ENCODE results near the gene DCST2.
"Not testable (repeated sequence)": the region's sequence is repeated elsewhere in the genome, so short reads cannot be mapped to it uniquely, and the experiment has no call there.

DCST2 gene

DNA sequence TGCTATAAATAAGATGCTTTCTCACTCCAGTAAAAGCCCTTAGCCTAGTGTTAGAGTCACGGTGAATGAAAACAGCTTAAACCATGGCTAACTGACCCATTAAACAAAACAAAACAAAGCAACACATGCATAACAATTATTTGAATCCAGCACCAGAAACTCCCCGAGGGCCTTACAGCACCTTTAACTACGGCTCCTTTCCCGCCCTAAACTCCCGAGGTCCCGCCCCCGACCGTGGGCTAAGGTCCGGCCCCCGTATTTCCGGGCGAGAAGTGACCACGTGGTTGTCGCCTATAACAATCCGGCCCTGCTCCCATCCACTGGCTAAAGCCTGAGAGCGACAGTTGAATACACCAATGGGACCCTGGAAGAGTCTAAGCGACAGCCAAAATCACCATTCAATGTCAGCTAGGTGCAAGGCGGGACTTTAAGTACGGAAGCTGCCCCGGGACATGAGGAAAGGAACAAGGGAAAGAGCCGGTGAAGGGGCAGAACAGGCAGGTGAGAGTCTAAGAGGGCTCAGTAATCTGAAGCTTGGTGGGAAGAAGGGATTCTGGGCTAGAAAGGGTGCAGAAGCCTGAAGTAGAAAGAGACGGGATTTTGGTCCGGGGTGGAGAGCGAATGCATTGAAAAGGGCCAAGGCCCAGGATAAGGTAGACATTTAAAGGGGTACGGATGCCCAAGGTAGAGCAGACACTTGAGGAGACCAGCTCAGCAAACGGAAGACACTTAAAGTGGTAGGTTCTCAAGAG lies 50.5 kb downstream of the DCST2 start, which contains the start of gene FLAD1:
FLAD1 (plus strand) TSS at position 448 of the 752 bp plus-strand sequence. CDS start 351 bp downstream, outside the sequence.
- peak; percentile 80 to 88 for DNase-seq (ENCODE audit: low read depth in 2 of 2, low spot score in 1 of 2)

DNA sequence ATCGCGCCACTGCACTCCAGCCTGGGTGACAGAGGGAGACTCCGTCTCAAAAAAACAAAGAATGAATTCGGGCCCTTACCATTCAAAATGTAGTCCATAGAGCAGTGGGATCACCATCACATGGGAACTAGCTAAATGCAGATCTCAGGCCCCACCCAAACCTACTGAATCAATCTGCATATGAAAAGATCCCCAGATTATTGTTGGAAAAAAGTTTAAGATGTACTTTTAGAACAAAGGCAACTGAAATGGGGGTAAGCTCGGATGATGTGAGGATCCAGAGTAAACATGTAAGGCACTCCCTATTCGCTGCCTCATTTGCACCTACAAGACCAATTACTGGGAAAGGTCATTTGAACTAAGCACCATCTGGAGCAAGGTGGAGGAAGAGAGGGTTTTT lies 51.2 kb downstream of the DCST2 start:
- no peak for DNase-seq (ENCODE audit: low read depth in 2 of 2, low spot score in 1 of 2)

DNA sequence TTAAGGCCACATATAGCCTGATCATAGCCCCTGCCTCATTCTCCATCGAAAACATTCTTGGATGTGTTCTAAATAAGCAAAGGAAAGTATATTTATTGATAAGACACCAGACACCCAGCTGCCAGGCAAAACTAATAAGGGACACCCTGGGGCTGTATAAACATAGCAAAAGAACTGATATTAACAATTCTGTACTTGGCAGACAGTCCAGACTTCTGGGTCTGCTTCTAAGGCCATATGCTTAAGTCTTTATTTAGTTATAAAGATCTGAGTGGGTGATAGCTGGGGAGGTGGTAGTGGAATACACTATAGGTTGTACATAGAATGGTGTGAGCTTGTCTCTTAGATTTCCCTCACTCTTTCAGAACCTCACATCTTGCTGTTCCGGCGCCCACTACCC lies 55.2 kb downstream of the DCST2 start:
- DNase-seq (ENCODE audit: low read depth in 2 of 2, low spot score in 1 of 2), result no peak

DNA sequence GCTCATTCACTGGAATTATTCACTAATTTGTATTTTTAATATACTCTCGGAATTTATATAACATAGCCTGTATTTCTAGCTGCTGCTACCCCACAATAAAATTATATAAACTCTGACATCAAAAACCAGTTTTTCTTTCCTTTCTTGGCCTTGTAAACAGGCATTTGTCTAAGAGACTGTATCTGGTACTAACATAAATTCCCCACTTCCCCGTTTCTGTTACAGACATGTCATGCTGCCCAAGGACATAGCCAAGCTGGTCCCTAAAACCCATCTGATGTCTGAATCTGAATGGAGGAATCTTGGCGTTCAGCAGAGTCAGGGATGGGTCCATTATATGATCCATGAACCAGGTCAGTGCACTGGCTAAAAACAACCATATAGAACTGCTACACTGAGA lies 55.8 kb downstream of the DCST2 start:
- not testable (repeated sequence) for DNase-seq (ENCODE audit: low read depth in 2 of 2, low spot score in 1 of 2)

DNA sequence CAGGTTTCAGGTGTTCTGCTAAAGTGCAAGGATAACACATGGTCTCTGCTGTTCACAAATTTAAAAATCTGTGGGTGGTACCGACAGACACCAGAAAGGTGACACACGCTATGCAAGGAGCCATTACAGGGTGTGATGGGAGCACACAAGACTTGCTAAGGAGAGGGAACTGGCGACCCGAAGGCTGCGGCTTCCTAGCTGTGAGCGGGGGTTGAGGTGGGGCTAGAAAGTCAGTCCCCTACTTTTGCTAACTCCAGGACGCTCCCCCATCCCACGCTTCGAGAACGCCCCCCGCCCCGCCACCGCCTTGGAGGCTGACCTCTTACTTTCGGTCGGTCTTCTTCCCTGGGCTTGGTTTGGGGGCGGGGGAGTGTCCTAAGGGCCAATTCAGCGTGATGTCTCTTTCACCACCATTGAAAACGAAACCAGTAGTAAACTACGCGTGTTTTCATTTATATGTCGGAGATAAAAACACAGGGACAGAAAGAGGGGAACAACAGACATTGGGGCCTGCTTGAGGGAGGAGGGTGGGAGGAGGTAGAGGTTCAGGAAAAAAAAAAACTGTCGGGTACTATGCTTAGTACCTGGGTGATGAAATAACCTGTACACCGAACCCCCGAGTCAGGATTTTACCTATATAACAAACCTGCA lies 58.0 kb downstream of the DCST2 start:
- peak in 1 of 2 donors; percentile 38 for DNase-seq (ENCODE audit: low read depth in 2 of 2, low spot score in 1 of 2)

- DNase-seq (ENCODE audit: low read depth in 2 of 2, low spot score in 1 of 2), result peak; percentile 89
These were observed 58.7 kb downstream of the DCST2 start for GRCh38 chr1:154974808-154975408.

DNA sequence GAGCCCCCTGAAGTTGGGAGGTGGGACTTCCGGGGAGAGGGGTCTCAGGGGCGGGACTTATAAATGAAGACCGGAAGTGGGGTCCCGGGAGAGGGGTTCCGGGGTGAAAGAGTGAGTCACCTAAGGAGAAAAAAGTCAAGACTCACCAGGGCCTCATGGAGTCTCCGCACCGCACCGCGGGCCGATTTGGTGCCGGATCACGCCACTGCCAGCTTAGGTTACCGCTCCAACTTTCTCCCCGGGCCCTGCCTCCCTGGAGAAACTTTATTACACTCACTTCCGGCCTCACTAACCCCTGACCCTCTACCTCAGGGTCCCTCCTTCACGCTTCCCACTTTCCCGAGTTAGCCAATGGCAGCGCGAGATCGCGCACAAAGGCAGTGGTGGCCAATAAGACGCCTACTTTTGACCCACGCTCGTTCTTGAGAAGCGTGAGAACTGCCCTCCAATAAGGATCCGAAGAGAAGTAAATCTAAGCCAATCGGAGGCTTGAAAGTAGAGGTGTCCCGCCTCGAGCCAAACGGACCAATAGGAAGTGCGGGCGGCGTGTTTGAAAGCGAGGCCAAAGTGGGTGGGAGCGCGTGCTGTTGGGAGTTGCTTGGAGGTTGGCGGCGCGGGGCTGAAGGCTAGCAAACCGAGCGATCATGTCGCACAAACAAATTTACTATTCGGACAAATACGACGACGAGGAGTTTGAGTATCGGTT lies 59.3 kb downstream of the DCST2 start, which contains the start of gene CKS1B:
CKS1B (plus strand) TSS at position 580 of the 706 bp plus-strand sequence; CDS start at position 645, 65 bp downstream.
- DNase-seq (ENCODE audit: low read depth in 2 of 2, low spot score in 1 of 2), result peak; percentile 90 to 92

DNA sequence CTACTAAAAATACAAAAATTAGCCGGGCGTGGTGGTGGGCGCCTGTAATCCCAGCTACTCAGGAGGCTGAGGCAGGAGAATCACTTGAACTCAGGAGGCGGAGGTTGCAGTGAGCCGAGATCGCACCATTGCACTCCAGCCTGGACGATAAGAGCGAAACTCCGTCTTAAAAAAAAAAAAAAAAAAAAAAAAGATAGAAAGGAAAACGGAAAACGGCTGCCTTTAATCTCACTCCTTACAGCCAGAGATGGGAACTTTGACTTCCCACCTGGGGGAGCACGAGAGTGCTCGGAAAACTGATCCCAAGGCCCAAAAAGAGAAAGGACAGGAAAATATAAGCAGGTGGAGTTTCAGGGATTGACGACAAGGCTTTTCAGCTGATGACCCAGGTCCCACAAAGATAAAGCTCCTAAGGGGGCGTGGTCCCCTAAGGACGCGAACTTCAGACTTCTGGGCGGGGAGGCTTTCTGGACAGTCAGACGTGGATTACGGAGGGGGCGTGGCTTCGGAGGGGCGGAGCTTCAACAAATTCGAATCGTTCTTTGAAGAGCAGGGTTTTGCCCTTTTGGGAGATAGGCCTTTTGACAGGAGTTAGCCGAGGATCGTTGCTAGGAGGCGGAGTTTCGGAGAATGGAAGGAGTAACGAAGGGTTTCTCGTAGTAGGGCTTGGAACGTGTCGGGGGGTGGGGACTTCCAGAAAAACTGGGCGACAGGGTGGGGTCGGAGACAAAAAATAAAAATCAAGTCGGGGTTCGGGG lies 60.1 kb downstream of the DCST2 start:
- DNase-seq (ENCODE audit: low read depth in 2 of 2, low spot score in 1 of 2), result peak; percentile 82 to 89

DNA sequence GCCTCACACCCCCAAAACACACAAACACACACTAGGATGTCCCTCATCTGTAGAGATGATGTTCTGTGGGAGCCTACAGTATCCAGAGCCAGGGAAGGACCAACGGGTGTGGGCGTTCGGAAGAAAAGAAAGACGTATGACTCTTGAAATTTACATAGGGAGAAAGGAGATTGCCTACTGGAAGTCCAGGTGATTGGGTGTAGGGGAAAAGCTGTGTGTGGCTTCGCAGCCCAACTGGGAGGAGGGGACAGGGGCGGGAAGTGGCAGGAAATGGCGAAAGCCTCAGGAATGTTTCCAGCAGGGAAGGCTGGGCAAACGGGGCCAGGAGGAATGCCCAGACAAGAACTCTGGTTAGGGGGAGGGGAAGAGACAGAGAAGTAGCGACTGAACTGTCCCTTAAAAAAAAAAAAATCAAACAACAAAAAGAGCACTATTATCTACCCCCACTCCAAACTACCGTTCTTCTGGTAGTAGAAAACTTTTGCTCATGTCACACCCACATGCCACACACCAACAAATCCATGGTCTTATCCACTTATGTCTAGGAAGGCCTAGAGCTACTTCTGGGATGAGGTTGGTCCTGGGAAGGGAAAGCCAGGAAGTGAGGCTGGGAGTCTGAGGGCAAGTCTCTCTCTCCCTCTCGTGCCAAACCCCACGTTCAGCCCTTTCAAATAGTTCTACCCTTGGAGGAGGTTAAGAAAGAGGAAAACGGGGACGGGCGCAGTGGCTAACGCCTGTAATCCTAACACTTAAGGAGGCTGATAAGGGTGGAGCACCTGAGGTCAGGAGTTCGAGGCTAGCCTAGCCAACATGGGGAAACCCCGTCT lies 60.9 kb downstream of the DCST2 start:
- DNase-seq (ENCODE audit: low read depth in 2 of 2, low spot score in 1 of 2), result no peak

GRCh38 chr1:154972213-154972516 lies 61.4 kb downstream of the DCST2 start:
- DNase-seq (ENCODE audit: low read depth in 2 of 2, low spot score in 1 of 2), result no peak

DNA sequence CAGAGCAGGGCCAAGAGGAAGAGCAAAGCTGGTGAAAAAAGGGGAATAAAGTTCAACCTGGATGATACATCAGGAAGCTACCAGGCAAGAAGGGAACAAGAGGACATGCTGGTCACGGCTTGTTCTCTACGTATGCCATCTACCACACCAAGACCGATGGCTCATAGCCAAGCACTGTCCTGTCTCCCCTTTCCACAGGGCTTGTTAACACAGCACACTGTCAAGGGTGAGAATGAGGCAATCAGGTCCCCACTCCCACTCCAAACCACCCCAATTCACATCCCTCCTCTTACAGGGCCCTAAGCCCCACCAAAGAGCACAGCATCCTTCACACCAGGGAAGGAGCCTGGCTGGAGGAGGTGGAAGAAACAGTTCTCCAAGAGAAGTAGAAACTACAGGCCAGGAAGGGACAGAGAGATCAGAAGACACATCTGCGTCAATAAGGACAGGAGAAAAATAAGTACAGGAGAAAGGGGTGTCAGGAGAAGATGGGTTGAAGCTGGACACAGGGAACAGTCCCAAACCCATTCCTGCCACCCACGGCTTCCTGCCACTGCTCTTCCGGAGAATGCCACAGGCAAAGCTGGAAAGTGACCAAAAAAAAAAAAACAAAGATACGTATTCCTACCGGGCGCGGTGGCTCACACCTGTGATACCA lies 62.1 kb downstream of the DCST2 start:
- DNase-seq (ENCODE audit: low read depth in 2 of 2, low spot score in 1 of 2), result no peak

GRCh38 chr1:154970631-154971340 lies 62.8 kb downstream of the DCST2 start, which contains the start of gene SHC1:
Gene SHC1 (minus strand): TSS chr1:154970747. CDS start chr1:154970526, 221 bp downstream.
- no peak for DNase-seq (ENCODE audit: low read depth in 2 of 2, low spot score in 1 of 2)

- DNase-seq (ENCODE audit: low read depth in 2 of 2, low spot score in 1 of 2), result no peak
These were observed 63.6 kb downstream of the DCST2 start for GRCh38 chr1:154969860-154970452.

GRCh38 chr1:154969246-154969645 lies 64.3 kb downstream of the DCST2 start:
- DNase-seq (ENCODE audit: low read depth in 2 of 2, low spot score in 1 of 2), result no peak

DNA sequence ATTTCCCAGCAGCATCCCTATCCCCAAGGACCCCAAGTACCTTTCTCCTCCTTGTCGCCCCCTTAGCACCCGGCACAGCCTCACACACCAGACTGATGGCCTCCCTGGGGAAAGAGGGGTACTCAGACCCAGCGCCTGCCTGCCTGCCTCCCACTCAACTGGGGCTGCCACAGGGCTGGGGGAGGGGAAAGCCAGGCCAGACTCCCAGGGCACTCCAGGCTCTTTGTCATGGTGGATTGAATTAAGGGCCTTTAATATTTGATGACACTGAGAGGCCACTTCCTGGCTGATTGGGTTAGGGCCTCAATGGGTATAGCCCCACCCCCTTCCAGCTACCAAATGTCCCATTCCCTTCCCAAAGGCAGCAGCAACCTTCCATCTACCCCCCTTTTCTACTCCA lies 64.8 kb downstream of the DCST2 start:
- no peak for DNase-seq (ENCODE audit: low read depth in 2 of 2, low spot score in 1 of 2)
